ES-I3 (cell line): ENCODE data around the gene SPAG16.
"Not testable (repeated sequence)": the region's sequence is repeated elsewhere in the genome, so short reads cannot be mapped to it uniquely, and the experiment has no call there.

Source experiments
- H3K36me3 ChIP-seq: 2 replicates; pipeline ENCODE4 v1.6.1; 2013; ENCODE audit warnings: mild to moderate bottlenecking, low read length, control low read depth, moderate library complexity; ENCODE audit not compliant: insufficient read depth
- H3K4me1 ChIP-seq: 2 replicates; pipeline ENCODE4 v1.6.1; 2013; ENCODE audit warnings: mild to moderate bottlenecking, control low read depth, low read length; ENCODE audit not compliant: insufficient read depth
- H3K9ac ChIP-seq: 2 replicates; pipeline ENCODE4 v1.6.1; 2013; ENCODE audit warnings: low read depth, mild to moderate bottlenecking, low read length, moderate library complexity
- H3K9me3 ChIP-seq: 2 replicates; pipeline ENCODE4 v1.6.1; 2013; ENCODE audit warnings: mild to moderate bottlenecking, low read length, moderate library complexity; ENCODE audit not compliant: control insufficient read depth, insufficient read depth

The SPAG16 gene

GRCh38 chr2:213691351-213691750, 407.1 kb downstream of the SPAG16 start:
- H3K9ac ChIP-seq, result no peak overlapping the region
- no peaks in the 10 kb centered on the region for H3K4me1 ChIP-seq
- no peaks in the 10 kb centered on the region for H3K36me3 ChIP-seq
- H3K9me3 ChIP-seq, result no peaks in the 10 kb centered on the region; the same call in 1 of the 2 replicates

- Histone ChIP-seq H3K36me3 (no peaks in the 10 kb centered on the region), H3K4me1 (no peaks in the 10 kb centered on the region), H3K9me3 (peaks cover 5% of the 10 kb centered on the region; the same call in 1 of the 2 replicates), H3K9ac (no peak overlapping the region)
Observed at GRCh38 chr2:213696442-213696841, 412.2 kb downstream of the SPAG16 start.

GRCh38 chr2:213701365-213701764, 417.1 kb downstream of the SPAG16 start:
- H3K9ac ChIP-seq, result not testable (repeated sequence)

GRCh38 chr2:213703406-213704098, 419.3 kb downstream of the SPAG16 start:
- H3K9me3 ChIP-seq, result peaks cover 5% of the 10 kb centered on the region; the same call in 1 of the 2 replicates
- no peaks in the 10 kb centered on the region for H3K36me3 ChIP-seq
- H3K4me1 ChIP-seq, result no peaks in the 10 kb centered on the region
- no peak overlapping the region for H3K9ac ChIP-seq

More at GRCh38 chr2:213701365-213701764, 417.1 kb downstream of the SPAG16 start:
- not testable (repeated sequence) for H3K9me3 ChIP-seq, H3K36me3 ChIP-seq, H3K4me1 ChIP-seq

- H3K9me3 ChIP-seq, result no peaks in the 10 kb centered on the region
- H3K36me3 ChIP-seq, result no peaks in the 10 kb centered on the region
- H3K9ac ChIP-seq, result no peak overlapping the region
- no peaks in the 10 kb centered on the region for H3K4me1 ChIP-seq
Observed at GRCh38 chr2:213710164-213710563, 425.9 kb downstream of the SPAG16 start.

GRCh38 chr2:213718411-213718810, 434.1 kb downstream of the SPAG16 start:
- H3K36me3 ChIP-seq, H3K9ac ChIP-seq, H3K9me3 ChIP-seq: not testable (repeated sequence)
- H3K4me1 ChIP-seq, result peaks cover 11% of the 10 kb centered on the region; the same call in 1 of the 2 replicates

GRCh38 chr2:213722565-213722964, 438.3 kb downstream of the SPAG16 start:
- no peaks in the 10 kb centered on the region for H3K9me3 ChIP-seq
- H3K36me3 ChIP-seq, result no peaks in the 10 kb centered on the region
- peaks cover 20% of the 10 kb centered on the region; the same call in 1 of the 2 replicates for H3K4me1 ChIP-seq
- H3K9ac ChIP-seq, result no peak overlapping the region

GRCh38 chr2:213723041-213723560, 438.8 kb downstream of the SPAG16 start:
- Histone ChIP-seq H3K36me3 (no peaks in the 10 kb centered on the region), H3K4me1 (peaks cover 20% of the 10 kb centered on the region; the same call in 1 of the 2 replicates), H3K9ac (no peak overlapping the region), H3K9me3 (no peaks in the 10 kb centered on the region)

- no peaks in the 10 kb centered on the region for H3K9me3 ChIP-seq
- H3K4me1 ChIP-seq, result peaks cover 20% of the 10 kb centered on the region; the same call in 1 of the 2 replicates
- H3K9ac ChIP-seq, result no peak overlapping the region
- no peaks in the 10 kb centered on the region for H3K36me3 ChIP-seq
Observed at GRCh38 chr2:213723707-213724106, 439.4 kb downstream of the SPAG16 start.

- Histone ChIP-seq H3K4me1 (peaks cover 20% of the 10 kb centered on the region; the same call in 1 of the 2 replicates), H3K9me3 (no peaks in the 10 kb centered on the region), H3K9ac (no peak overlapping the region), H3K36me3 (no peaks in the 10 kb centered on the region)
Observed at GRCh38 chr2:213726101-213726500, 441.8 kb downstream of the SPAG16 start.

- no peaks in the 10 kb centered on the region for H3K9me3 ChIP-seq
- H3K9ac ChIP-seq, result no peak overlapping the region
- H3K4me1 ChIP-seq, result no peaks in the 10 kb centered on the region
- H3K36me3 ChIP-seq, result no peaks in the 10 kb centered on the region
Observed at GRCh38 chr2:213733893-213734292, 449.6 kb downstream of the SPAG16 start.

GRCh38 chr2:213740453-213740852, 456.2 kb downstream of the SPAG16 start:
- no peaks in the 10 kb centered on the region for H3K4me1 ChIP-seq

GRCh38 chr2:213751446-213751845, 467.2 kb downstream of the SPAG16 start:
- H3K9me3 ChIP-seq, result no peaks in the 10 kb centered on the region
- no peak overlapping the region for H3K9ac ChIP-seq
- H3K36me3 ChIP-seq, result no peaks in the 10 kb centered on the region
- H3K4me1 ChIP-seq, result 0 out of 2 replicates have a peak, but pooled peaks cover 4% of the 10 kb centered on the region

More at GRCh38 chr2:213740453-213740852, 456.2 kb downstream of the SPAG16 start:
- Histone ChIP-seq H3K9ac (no peak overlapping the region), H3K9me3 (no peaks in the 10 kb centered on the region), H3K36me3 (no peaks in the 10 kb centered on the region)

GRCh38 chr2:213752575-213752974, 468.3 kb downstream of the SPAG16 start:
- H3K9me3 ChIP-seq, result no peaks in the 10 kb centered on the region
- H3K9ac ChIP-seq, result no peak overlapping the region
- no peaks in the 10 kb centered on the region for H3K36me3 ChIP-seq
- 0 out of 2 replicates have a peak, but pooled peaks cover 4% of the 10 kb centered on the region for H3K4me1 ChIP-seq

GRCh38 chr2:213757525-213757924, 473.3 kb downstream of the SPAG16 start:
- Histone ChIP-seq H3K4me1 (no peaks in the 10 kb centered on the region), H3K9ac (no peak overlapping the region), H3K9me3 (no peaks in the 10 kb centered on the region), H3K36me3 (no peaks in the 10 kb centered on the region)
